GM21786 (cell line): ENCODE data around the gene DENND4B.
"Not testable (repeated sequence)": the region's sequence is repeated elsewhere in the genome, so short reads cannot be mapped to it uniquely, and the experiment has no call there.

Experiments
- ATAC-seq: cut with Tn5 transposase; IDR thresholded peaks from one replicate; pipeline ENCODE4 v1.9.1; 2021; ENCODE audit not compliant: unreplicated experiment

Gene DENND4B

DNA sequence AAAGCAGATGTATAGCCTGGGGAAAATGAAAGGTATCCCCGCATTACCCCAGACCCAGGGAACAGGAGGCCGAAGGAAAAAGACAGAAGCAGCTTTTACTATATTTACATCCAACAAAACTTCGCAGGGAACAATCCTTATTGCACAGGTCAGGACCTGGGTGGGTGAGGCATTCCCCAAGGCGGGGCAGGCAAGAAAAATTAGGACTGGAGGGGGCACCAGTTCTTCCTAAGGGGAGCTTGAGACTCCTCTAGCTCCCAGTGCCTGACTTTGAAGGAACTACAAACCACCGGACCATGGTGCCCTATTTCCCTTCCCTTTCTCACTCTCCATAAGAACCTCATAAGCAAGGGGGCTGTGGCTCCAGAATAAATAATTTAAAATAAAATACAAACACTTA is 17.1 kb downstream of the DENND4B start:
- ATAC-seq: no peak

- ATAC-seq: no peak
Observed at GRCh38 chr1:153928791-153929341, 17.7 kb downstream of the DENND4B start.

DNA sequence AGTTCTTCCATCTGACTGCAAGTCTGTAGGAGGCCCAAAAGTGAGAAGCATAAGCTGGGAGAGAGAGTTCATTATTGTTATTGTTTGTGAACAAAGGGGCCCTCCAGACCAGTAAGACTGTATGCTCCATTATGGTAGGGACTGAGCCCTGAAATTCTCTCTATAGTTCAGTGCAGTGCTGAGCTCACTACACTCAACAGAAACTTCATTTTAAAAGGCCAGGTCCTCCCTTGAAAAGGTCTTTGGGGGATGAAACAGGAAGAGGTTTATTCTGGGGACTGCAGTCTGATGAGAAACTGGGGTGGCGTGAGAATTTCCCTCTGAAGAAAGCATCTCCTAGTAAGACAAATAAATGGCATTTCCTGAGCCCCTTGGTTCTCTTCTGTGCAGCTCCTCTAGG is 18.3 kb downstream of the DENND4B start:
- no peak for ATAC-seq

DNA sequence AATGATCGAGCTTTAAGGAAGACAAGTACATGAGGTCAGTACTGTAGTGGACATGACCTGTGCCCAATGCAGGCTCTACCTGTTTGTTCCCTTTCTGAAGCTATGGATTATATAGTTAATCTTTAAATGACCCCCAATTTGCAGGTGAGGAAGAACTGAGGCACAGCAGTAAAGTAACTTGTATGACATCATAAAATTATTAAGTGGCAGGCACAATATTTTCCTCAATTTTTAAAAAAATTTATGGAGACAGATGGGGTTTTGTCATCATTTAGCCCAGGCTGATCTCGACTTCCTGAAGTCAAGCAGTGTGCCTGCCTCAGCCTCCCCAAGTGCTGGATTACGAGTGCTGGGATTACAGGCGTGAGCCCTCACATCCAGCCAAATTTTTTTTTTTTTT is 20.1 kb downstream of the DENND4B start:
- no peak for ATAC-seq

DNA sequence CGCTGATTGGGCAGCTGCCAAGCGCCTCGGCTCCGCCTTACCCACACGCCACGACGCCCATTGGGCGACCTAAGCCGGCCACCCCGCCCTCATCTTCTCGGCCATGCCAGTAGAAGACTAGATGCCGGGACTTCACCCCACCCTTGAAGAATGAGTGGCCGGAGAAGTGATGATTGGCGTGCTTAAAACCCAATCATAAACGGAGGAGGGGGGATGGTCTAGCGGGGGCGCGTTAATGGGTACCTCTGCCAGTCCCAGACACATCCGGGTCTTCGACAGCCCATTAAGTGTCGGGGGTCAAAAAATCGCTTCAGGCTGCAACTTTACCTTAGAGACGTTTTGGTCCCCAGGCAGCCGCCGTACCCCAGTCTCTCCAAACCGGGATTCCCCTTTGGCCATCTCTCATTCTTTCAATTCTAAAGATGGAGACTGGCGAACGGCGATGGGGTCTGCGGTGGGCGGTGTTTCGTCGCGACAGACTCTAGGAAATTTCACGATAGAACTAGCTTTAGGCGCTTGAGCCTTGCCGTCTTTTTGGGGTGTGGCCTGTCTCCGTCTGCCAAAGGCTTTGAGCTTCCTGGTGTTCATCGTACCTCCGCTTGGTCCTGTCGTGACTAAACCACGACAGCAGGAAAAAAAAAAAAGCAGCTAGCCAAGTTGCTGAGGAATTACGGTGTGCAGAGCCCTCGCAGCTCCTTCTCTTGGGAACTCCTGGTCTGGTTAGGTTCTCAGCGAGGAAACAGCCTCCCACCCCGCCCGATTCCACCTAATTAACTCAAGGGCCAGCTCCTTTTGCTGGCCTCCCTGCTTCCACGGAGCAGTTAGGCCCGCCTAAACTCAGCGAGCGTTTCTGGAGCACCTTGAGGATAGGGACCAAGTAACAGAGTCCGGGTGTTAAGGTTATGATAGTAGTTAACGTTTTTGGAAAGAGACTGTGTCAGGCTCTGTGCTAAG is 23.3 kb downstream of the DENND4B start, which contains the start of gene GATAD2B:
Gene GATAD2B, minus strand, starts transcription at position 1 of the 954 bp plus-strand sequence. CDS start 94,625 bp downstream, outside the sequence.
- peak; percentile 87 for ATAC-seq

DNA sequence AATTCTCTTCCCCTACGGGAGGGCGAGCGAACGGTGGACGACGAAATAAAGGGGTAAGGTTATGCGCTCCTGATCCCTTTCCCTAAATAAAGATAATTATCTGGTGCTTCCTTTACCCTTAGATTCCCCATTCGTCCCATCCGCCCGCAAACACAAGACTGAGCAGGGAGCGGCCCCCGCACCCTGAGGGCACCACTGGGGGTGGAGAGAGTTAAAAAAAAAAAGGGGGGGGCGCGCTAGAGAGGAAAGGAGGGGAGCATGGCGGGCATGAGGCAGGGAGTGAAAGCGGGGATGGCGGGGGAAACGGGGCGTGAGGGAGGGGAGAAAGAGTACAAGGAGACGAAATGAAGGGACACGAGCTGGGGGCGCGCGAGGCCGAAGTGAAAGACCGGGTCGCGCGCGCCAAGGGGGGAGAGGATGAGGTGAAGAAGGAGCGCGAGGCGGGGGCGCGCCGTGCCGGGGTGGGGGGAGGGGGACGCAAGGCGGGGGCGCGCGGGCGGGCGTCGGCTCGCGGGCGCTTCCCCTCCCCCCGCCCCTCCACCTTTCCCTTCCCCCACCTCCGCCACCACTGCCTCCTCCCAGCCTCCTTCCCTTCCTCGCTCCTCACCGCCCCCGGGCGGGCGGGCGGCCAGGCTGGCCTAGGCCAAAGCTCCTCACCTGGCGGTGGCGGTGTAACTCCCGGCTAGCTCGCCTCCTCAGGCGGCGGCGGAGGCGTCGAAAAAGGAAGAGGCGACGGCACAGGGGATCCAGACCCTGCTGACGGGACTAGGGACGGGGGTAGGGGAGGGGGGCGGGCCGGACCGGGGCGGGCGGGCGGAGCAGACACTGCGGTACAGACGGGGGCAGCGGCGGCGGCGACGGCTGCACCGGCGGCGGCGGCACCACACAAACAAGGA is 24.2 kb downstream of the DENND4B start:
- peak; percentile 16 for ATAC-seq

DNA sequence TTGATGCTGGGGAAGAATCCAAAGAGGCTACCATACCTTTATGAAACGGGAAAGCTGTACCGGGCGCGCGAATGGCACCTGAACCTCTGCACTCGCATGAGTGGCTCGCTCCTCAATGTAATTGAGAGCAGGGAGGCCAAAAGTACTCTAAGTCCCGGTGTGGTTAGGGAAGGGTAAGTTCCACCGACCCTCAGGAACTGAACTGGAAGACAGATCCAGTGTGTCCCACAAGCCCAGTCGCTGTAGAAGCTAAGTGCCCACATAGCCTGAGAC is 24.8 kb downstream of the DENND4B start:
- ATAC-seq: no peak

- no peak for ATAC-seq
Observed at GRCh38 chr1:153921080-153921802, 25.3 kb downstream of the DENND4B start.

DNA sequence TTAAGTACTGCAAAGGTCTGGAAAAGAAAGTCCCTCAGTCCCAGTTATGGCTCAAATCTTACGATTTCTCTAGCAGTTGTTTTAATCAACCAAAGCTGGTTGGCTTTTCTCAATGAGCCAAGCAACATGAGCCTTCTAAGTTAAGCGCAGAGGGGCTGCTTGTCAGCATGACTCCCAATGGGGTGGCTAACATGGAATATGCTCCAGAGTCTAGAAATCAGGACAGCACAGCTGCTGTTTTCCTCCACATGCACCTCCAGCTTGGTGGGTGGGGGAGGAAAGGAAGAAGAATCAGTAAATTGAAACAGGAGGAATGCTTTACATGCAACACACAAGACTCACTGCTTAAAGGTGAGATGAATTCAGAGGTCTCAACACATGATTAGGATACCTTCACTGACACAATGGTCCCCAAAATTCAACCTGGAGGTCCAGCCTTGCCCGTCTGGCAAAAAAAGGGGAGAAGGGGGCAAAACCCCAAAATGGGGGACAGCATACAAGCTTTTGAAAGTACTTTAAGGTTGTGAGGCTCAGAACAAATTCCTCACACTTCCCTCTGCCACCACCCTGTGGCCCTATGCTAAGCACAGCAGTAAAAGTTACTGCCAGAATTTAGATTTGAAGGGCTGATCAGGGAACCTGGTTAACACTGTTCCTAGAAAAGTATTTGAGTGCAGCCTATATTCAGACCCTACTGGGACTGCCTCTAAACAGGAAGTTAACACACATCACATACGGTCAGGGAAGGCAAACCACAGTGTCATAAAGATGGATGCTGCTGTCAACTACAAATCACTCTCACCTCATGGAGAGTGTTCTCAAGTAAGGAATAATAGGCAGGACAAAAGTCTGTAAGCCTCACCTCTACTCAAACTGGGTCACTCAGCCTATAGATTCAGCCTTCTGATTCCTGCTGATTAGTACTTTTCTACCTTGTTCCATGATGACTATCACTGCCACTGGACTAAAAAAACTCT is 26.4 kb downstream of the DENND4B start:
- ATAC-seq: no peak

GRCh38 chr1:153916297-153916696 is 30.2 kb downstream of the DENND4B start:
- ATAC-seq: no peak

- no peak for ATAC-seq
Observed at GRCh38 chr1:153912349-153912748, 34.2 kb downstream of the DENND4B start.

- not testable (repeated sequence) for ATAC-seq
Observed at GRCh38 chr1:153910560-153910959, 36.0 kb downstream of the DENND4B start.

DNA sequence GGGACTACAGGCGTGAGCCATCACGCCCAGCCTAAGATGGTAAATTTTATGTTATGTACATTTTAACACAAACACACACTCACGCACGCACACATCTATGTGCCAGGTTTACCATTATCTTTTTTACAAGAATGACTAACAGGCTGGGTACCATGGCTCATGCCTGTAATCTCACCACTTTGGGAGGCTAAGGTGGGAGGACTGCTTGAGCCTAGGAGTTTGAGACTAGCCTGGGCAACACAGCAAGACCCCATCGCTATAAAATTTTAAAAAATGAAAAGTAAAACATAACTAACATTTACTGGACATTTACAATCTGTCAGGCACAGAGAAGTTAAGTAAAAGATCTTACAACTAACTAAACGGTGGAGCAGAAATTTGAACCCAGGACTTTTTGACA is 38.4 kb downstream of the DENND4B start:
- ATAC-seq: no peak

- ATAC-seq: no peak
Observed at GRCh38 chr1:153907134-153907533, 39.4 kb downstream of the DENND4B start.

DNA sequence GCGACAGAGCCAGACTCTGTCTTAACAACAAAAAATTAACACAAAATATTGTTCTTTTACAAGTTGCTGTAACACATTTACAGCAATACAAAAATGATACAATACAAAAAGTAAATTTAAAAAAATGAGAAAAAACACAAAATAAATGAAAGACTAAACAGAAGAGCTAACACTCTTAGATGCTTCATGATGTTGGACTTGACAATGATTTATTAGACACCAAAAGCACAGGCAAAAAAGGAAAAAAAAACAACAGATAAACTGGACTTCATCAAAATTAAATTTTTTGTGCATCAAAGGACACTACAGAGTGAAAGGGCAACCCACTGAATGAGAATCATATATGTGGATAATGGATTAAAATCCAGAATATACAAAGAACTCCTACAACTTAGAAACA is 40.1 kb downstream of the DENND4B start:
- no peak for ATAC-seq

- not testable (repeated sequence) for ATAC-seq
Observed at GRCh38 chr1:153905908-153906307, 40.6 kb downstream of the DENND4B start.

- ATAC-seq: no peak
Observed at GRCh38 chr1:153903841-153904455, 42.6 kb downstream of the DENND4B start.

- ATAC-seq: no peak
Observed at GRCh38 chr1:153899509-153899908, 47.0 kb downstream of the DENND4B start.

DNA sequence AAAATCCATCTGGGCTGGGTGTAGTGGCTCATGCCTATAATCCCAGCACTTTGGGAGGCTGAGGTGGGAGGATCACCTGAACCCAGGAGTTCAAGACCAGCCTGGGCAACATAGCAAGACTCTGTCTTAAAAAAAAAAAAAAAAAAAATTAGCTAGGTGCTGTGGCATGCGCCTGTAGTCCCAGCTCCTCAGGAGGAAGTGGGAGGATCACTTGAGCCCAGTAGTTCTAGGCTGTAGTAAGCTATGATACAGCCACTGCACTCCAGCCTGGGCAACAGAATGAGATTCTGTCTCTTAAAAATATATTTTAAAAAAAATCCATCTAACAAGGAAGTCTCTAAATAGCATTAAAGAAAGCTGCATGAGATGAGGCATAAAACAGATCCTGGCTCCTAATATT is 50.7 kb downstream of the DENND4B start:
- ATAC-seq: not testable (repeated sequence)
